ENCODE data around the gene CNOT8.

DNA sequence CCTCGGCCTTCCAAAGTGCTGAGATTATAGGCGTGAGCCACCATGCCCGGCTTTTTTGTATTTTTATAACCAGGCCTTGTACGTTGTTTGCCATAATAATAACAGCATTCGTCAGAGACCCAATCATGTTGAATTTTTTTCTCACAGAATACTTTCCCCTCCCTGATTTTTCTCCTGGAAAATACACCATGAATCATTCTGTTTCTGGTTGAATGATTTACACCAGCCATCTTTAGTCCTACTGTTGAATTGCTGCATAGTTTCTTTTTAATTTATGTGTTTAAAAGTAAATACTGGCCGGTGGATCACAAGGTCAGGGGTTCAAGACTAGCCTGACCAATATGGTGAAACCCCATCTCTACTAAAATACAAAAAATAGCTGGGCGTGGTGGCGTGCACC, 3.5 kb downstream of the CNOT8 start:
- TF ChIP-seq CTCF (IDR thresholded peaks at IDR 0.05; ENCODE audit: borderline replicate concordance, extremely low read depth, low read length, poor library complexity, severe bottlenecking) = no peak
- no peak for TF ChIP-seq EZH2 (IDR thresholded peaks at IDR 0.05; ENCODE audit: borderline replicate concordance, low read depth, low read length, severe bottlenecking)

Data from DND-41 (cell line).